Measurements from ENCODE around the gene RAPGEF5. TPM values are rescaled to one million over a fixed set of nuclear protein-coding genes. Genes with fewer than 3 reads are reported as not detected.

The RAPGEF5 gene
- total RNA-seq, 1 donor from 2014 or later: 29.7 TPM

- no peak overlapping the region for H3K27ac ChIP-seq (ENCODE audit: low read depth, low read length)
- H3K9me3 ChIP-seq (ENCODE audit: control insufficient read depth in 3 of 3, low read length in 3 of 3): no peaks in the 10 kb centered on the region
- H3K36me3 ChIP-seq (ENCODE audit: control insufficient read depth in 3 of 3, insufficient read depth in 3 of 3, low read length in 3 of 3): no peaks in the 10 kb centered on the region
- H3K9ac ChIP-seq (ENCODE audit: low read depth in 1 of 3, low read length in 3 of 3): no peak overlapping the region
- no peak overlapping the region for H3K4me3 ChIP-seq (ENCODE audit: low read length in 3 of 3)
- no peaks in the 10 kb centered on the region for H3K4me1 ChIP-seq (ENCODE audit: control insufficient read depth in 3 of 3, insufficient read depth in 3 of 3, low read length in 3 of 3)
- H3K27me3 ChIP-seq (ENCODE audit: control insufficient read depth in 3 of 3, insufficient read depth in 3 of 3, low read length in 3 of 3): no peaks in the 10 kb centered on the region
Observed at GRCh38 chr7:22333680-22334141, 23.2 kb downstream of the RAPGEF5 start.

GRCh38 chr7:22332461-22332870 is 24.5 kb downstream of the RAPGEF5 start:
- Histone ChIP-seq H3K9me3 (ENCODE audit: control insufficient read depth in 3 of 3, low read length in 3 of 3) (no peaks in the 10 kb centered on the region), H3K27ac (ENCODE audit: low read depth, low read length) (no peak overlapping the region), H3K4me3 (ENCODE audit: low read length in 3 of 3) (no peak overlapping the region), H3K4me1 (ENCODE audit: control insufficient read depth in 3 of 3, insufficient read depth in 3 of 3, low read length in 3 of 3) (no peaks in the 10 kb centered on the region), H3K27me3 (ENCODE audit: control insufficient read depth in 3 of 3, insufficient read depth in 3 of 3, low read length in 3 of 3) (no peaks in the 10 kb centered on the region), H3K9ac (ENCODE audit: low read depth in 1 of 3, low read length in 3 of 3) (no peak overlapping the region), H3K36me3 (ENCODE audit: control insufficient read depth in 3 of 3, insufficient read depth in 3 of 3, low read length in 3 of 3) (no peaks in the 10 kb centered on the region)

- no peak overlapping the region for H3K9ac ChIP-seq (ENCODE audit: low read depth in 1 of 3, low read length in 3 of 3)
- no peaks in the 10 kb centered on the region for H3K36me3 ChIP-seq (ENCODE audit: control insufficient read depth in 3 of 3, insufficient read depth in 3 of 3, low read length in 3 of 3)
- H3K27ac ChIP-seq (ENCODE audit: low read depth, low read length): no peak overlapping the region
- H3K9me3 ChIP-seq (ENCODE audit: control insufficient read depth in 3 of 3, low read length in 3 of 3): no peaks in the 10 kb centered on the region
- H3K4me3 ChIP-seq (ENCODE audit: low read length in 3 of 3): no peak overlapping the region
- no peaks in the 10 kb centered on the region for H3K27me3 ChIP-seq (ENCODE audit: control insufficient read depth in 3 of 3, insufficient read depth in 3 of 3, low read length in 3 of 3)
- no peaks in the 10 kb centered on the region for H3K4me1 ChIP-seq (ENCODE audit: control insufficient read depth in 3 of 3, insufficient read depth in 3 of 3, low read length in 3 of 3)
Observed at GRCh38 chr7:22331704-22332103, 25.2 kb downstream of the RAPGEF5 start.

GRCh38 chr7:22330903-22331302 is 26.1 kb downstream of the RAPGEF5 start:
- Histone ChIP-seq H3K9me3 (ENCODE audit: control insufficient read depth in 3 of 3, low read length in 3 of 3) (no peaks in the 10 kb centered on the region), H3K27me3 (ENCODE audit: control insufficient read depth in 3 of 3, insufficient read depth in 3 of 3, low read length in 3 of 3) (no peaks in the 10 kb centered on the region)

GRCh38 chr7:22329816-22330524 is 27.0 kb downstream of the RAPGEF5 start:
- H3K27ac ChIP-seq (ENCODE audit: low read depth, low read length): no peak overlapping the region
- H3K4me1 ChIP-seq (ENCODE audit: control insufficient read depth in 3 of 3, insufficient read depth in 3 of 3, low read length in 3 of 3): no peaks in the 10 kb centered on the region
- no peaks in the 10 kb centered on the region for H3K36me3 ChIP-seq (ENCODE audit: control insufficient read depth in 3 of 3, insufficient read depth in 3 of 3, low read length in 3 of 3)
- H3K27me3 ChIP-seq (ENCODE audit: control insufficient read depth in 3 of 3, insufficient read depth in 3 of 3, low read length in 3 of 3): no peaks in the 10 kb centered on the region
- no peaks in the 10 kb centered on the region for H3K9me3 ChIP-seq (ENCODE audit: control insufficient read depth in 3 of 3, low read length in 3 of 3)
- no peak overlapping the region for H3K4me3 ChIP-seq (ENCODE audit: low read length in 3 of 3)
- no peak overlapping the region for H3K9ac ChIP-seq (ENCODE audit: low read depth in 1 of 3, low read length in 3 of 3)

More at GRCh38 chr7:22330903-22331302, 26.1 kb downstream of the RAPGEF5 start:
- Histone ChIP-seq H3K36me3 (ENCODE audit: control insufficient read depth in 3 of 3, insufficient read depth in 3 of 3, low read length in 3 of 3) (no peaks in the 10 kb centered on the region), H3K4me1 (ENCODE audit: control insufficient read depth in 3 of 3, insufficient read depth in 3 of 3, low read length in 3 of 3) (no peaks in the 10 kb centered on the region), H3K27ac (ENCODE audit: low read depth, low read length) (no peak overlapping the region), H3K4me3 (ENCODE audit: low read length in 3 of 3) (no peak overlapping the region), H3K9ac (ENCODE audit: low read depth in 1 of 3, low read length in 3 of 3) (no peak overlapping the region)

DNA sequence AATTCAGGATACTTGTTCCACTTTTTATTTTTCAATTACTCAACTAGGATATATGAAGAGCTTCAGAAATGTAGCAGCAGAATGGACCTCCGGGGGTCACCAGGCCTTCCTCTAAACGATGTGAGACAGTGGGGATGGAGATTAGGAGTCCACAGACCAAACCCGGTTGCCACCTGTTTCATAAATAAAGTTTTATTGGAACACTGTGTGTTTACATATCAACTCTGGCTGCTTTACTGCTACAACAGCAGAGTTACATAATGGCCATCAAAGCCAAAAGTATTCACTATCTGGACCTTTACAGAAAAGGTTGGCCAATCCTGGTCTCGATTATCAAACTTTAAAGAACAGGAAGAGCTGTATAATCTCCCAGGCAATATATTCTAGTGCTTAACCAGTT is 30.8 kb downstream of the RAPGEF5 start:
- H3K27ac ChIP-seq (ENCODE audit: low read depth, low read length): no peak overlapping the region
- no peaks in the 10 kb centered on the region for H3K36me3 ChIP-seq (ENCODE audit: control insufficient read depth in 3 of 3, insufficient read depth in 3 of 3, low read length in 3 of 3)
- no peak overlapping the region for H3K4me3 ChIP-seq (ENCODE audit: low read length in 3 of 3)
- H3K27me3 ChIP-seq (ENCODE audit: control insufficient read depth in 3 of 3, insufficient read depth in 3 of 3, low read length in 3 of 3): no peaks in the 10 kb centered on the region
- no peaks in the 10 kb centered on the region for H3K4me1 ChIP-seq (ENCODE audit: control insufficient read depth in 3 of 3, insufficient read depth in 3 of 3, low read length in 3 of 3)
- H3K9me3 ChIP-seq (ENCODE audit: control insufficient read depth in 3 of 3, low read length in 3 of 3): no peaks in the 10 kb centered on the region
- H3K9ac ChIP-seq (ENCODE audit: low read depth in 1 of 3, low read length in 3 of 3): no peak overlapping the region

- no peaks in the 10 kb centered on the region for H3K9me3 ChIP-seq (ENCODE audit: control insufficient read depth in 3 of 3, low read length in 3 of 3)
- H3K36me3 ChIP-seq (ENCODE audit: control insufficient read depth in 3 of 3, insufficient read depth in 3 of 3, low read length in 3 of 3): no peaks in the 10 kb centered on the region
- H3K27ac ChIP-seq (ENCODE audit: low read depth, low read length): no peak overlapping the region
- H3K4me1 ChIP-seq (ENCODE audit: control insufficient read depth in 3 of 3, insufficient read depth in 3 of 3, low read length in 3 of 3): no peaks in the 10 kb centered on the region
- H3K9ac ChIP-seq (ENCODE audit: low read depth in 1 of 3, low read length in 3 of 3): no peak overlapping the region
- H3K4me3 ChIP-seq (ENCODE audit: low read length in 3 of 3): no peak overlapping the region
- H3K27me3 ChIP-seq (ENCODE audit: control insufficient read depth in 3 of 3, insufficient read depth in 3 of 3, low read length in 3 of 3): no peaks in the 10 kb centered on the region
Observed at GRCh38 chr7:22325671-22326070, 31.3 kb downstream of the RAPGEF5 start.

DNA sequence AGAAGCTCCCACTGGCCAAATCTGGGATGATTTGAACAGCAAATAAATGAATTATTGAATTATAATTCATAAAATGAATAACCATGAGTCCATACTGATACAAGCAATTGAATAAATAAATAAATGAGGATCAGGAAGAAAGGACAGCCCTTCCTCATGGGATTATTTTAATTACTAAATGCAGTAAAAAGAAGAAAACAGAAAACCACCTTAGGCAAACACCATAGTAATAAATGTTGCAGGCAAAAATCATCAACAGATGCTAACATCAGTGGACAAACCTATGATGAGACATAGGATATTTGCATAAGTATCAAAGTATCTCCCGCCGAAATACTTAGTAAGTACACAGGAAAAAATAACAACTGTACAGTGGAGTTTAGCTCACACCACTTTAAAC is 33.2 kb downstream of the RAPGEF5 start:
- H3K27ac ChIP-seq (ENCODE audit: low read depth, low read length): no peak overlapping the region
- no peak overlapping the region for H3K9ac ChIP-seq (ENCODE audit: low read depth in 1 of 3, low read length in 3 of 3)
- H3K27me3 ChIP-seq (ENCODE audit: control insufficient read depth in 3 of 3, insufficient read depth in 3 of 3, low read length in 3 of 3): no peaks in the 10 kb centered on the region
- H3K36me3 ChIP-seq (ENCODE audit: control insufficient read depth in 3 of 3, insufficient read depth in 3 of 3, low read length in 3 of 3): no peaks in the 10 kb centered on the region
- H3K9me3 ChIP-seq (ENCODE audit: control insufficient read depth in 3 of 3, low read length in 3 of 3): no peaks in the 10 kb centered on the region
- no peak overlapping the region for H3K4me3 ChIP-seq (ENCODE audit: low read length in 3 of 3)
- no peaks in the 10 kb centered on the region for H3K4me1 ChIP-seq (ENCODE audit: control insufficient read depth in 3 of 3, insufficient read depth in 3 of 3, low read length in 3 of 3)

DNA sequence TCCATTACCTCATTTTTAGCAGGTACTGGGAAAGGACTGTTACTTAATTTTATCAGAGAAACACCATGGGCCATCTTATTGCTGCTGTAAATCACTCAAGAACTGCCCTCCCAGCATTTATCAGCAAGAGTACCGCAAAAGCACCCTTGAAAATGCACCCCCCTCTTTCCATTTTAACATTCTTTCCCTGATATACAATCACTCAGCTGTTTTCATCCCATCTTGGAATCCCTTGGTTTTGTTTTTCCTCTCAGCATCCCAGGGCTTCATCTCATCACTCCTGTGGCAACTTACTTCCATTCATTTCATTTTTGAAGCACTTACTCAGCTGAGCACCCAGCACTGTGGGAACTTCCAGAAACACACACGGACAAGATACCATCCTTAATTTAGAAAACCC is 36.5 kb downstream of the RAPGEF5 start:
- Histone ChIP-seq H3K9me3 (ENCODE audit: control insufficient read depth in 3 of 3, low read length in 3 of 3) (no peaks in the 10 kb centered on the region), H3K36me3 (ENCODE audit: control insufficient read depth in 3 of 3, insufficient read depth in 3 of 3, low read length in 3 of 3) (no peaks in the 10 kb centered on the region), H3K27ac (ENCODE audit: low read depth, low read length) (no peak overlapping the region), H3K27me3 (ENCODE audit: control insufficient read depth in 3 of 3, insufficient read depth in 3 of 3, low read length in 3 of 3) (no peaks in the 10 kb centered on the region), H3K4me1 (ENCODE audit: control insufficient read depth in 3 of 3, insufficient read depth in 3 of 3, low read length in 3 of 3) (no peaks in the 10 kb centered on the region), H3K4me3 (ENCODE audit: low read length in 3 of 3) (no peak overlapping the region), H3K9ac (ENCODE audit: low read depth in 1 of 3, low read length in 3 of 3) (no peak overlapping the region)

- H3K9me3 ChIP-seq (ENCODE audit: control insufficient read depth in 3 of 3, low read length in 3 of 3): no peaks in the 10 kb centered on the region
- no peaks in the 10 kb centered on the region for H3K4me1 ChIP-seq (ENCODE audit: control insufficient read depth in 3 of 3, insufficient read depth in 3 of 3, low read length in 3 of 3)
- H3K27me3 ChIP-seq (ENCODE audit: control insufficient read depth in 3 of 3, insufficient read depth in 3 of 3, low read length in 3 of 3): no peaks in the 10 kb centered on the region
- H3K4me3 ChIP-seq (ENCODE audit: low read length in 3 of 3): no peak overlapping the region
- H3K27ac ChIP-seq (ENCODE audit: low read depth, low read length): no peak overlapping the region
- no peaks in the 10 kb centered on the region for H3K36me3 ChIP-seq (ENCODE audit: control insufficient read depth in 3 of 3, insufficient read depth in 3 of 3, low read length in 3 of 3)
- H3K9ac ChIP-seq (ENCODE audit: low read depth in 1 of 3, low read length in 3 of 3): no peak overlapping the region
Observed at GRCh38 chr7:22319424-22320403, 37.2 kb downstream of the RAPGEF5 start.

Data from skeletal muscle tissue (tissue), 4 donors.